Neuron (in vitro differentiated cells): ENCODE measurements around the gene RNF10.
"Not testable (repeated sequence)": the region's sequence is repeated elsewhere in the genome, so short reads cannot be mapped to it uniquely, and the experiment has no call there.

Experiments
- H2AFZ ChIP-seq: one replicate; pipeline ENCODE4 v1.6.1; 2013; ENCODE audit warnings: low read depth, mild to moderate bottlenecking, inconsistent platforms, low read length, moderate library complexity
- H3K27me3 ChIP-seq: one replicate; pipeline ENCODE4 v1.6.1; 2013; ENCODE audit warnings: low read length; ENCODE audit not compliant: insufficient read depth
- H3K36me3 ChIP-seq: one replicate; pipeline ENCODE4 v1.6.1; 2013; ENCODE audit warnings: low read length; ENCODE audit not compliant: insufficient read depth
- H3K4me1 ChIP-seq: one replicate; pipeline ENCODE4 v1.6.1; 2013; ENCODE audit warnings: low read length; ENCODE audit not compliant: insufficient read depth
- H3K4me3 ChIP-seq: 2 replicates; pipeline ENCODE4 v1.5.1; 2013; ENCODE audit warnings: mild to moderate bottlenecking, low read length, moderate library complexity
- H3K9me3 ChIP-seq: one replicate; pipeline ENCODE4 v1.6.1; 2013; ENCODE audit warnings: low read length

Gene RNF10

GRCh38 chr12:120588948-120589930 is 55.1 kb downstream of the RNF10 start:
- Histone ChIP-seq H3K9me3 (no peaks in the 10 kb centered on the region), H2AFZ (no peak overlapping the region), H3K4me3 (no peak overlapping the region), H3K27me3 (peaks cover 37% of the 10 kb centered on the region), H3K4me1 (peaks cover 5% of the 10 kb centered on the region), H3K36me3 (no peaks in the 10 kb centered on the region)

GRCh38 chr12:120590741-120591407 is 56.7 kb downstream of the RNF10 start:
- no peaks in the 10 kb centered on the region for H3K9me3 ChIP-seq
- peaks cover 5% of the 10 kb centered on the region for H3K4me1 ChIP-seq
- H3K27me3 ChIP-seq = peaks cover 28% of the 10 kb centered on the region
- no peak overlapping the region for H2AFZ ChIP-seq
- no peaks in the 10 kb centered on the region for H3K36me3 ChIP-seq
- no peak overlapping the region for H3K4me3 ChIP-seq

- Histone ChIP-seq H3K9me3 (no peaks in the 10 kb centered on the region), H3K36me3 (no peaks in the 10 kb centered on the region), H2AFZ (no peak overlapping the region), H3K4me1 (no peaks in the 10 kb centered on the region), H3K27me3 (peaks cover 22% of the 10 kb centered on the region), H3K4me3 (no peak overlapping the region)
These were observed 58.2 kb downstream of the RNF10 start for GRCh38 chr12:120592121-120593049.

GRCh38 chr12:120596901-120597300 is 62.7 kb downstream of the RNF10 start:
- no peak overlapping the region for H2AFZ ChIP-seq
- peaks cover 17% of the 10 kb centered on the region for H3K27me3 ChIP-seq
- H3K4me1 ChIP-seq = peaks cover 14% of the 10 kb centered on the region
- no peaks in the 10 kb centered on the region for H3K9me3 ChIP-seq
- H3K4me3 ChIP-seq = no peak overlapping the region
- H3K36me3 ChIP-seq = no peaks in the 10 kb centered on the region

GRCh38 chr12:120597861-120598260 is 63.7 kb downstream of the RNF10 start:
- Histone ChIP-seq H3K36me3 (no peaks in the 10 kb centered on the region), H3K4me3 (no peak overlapping the region), H3K9me3 (no peaks in the 10 kb centered on the region), H2AFZ (no peak overlapping the region), H3K27me3 (peaks cover 17% of the 10 kb centered on the region), H3K4me1 (peaks cover 14% of the 10 kb centered on the region)

- H2AFZ ChIP-seq = no peak overlapping the region
- no peaks in the 10 kb centered on the region for H3K9me3 ChIP-seq
- peaks cover 16% of the 10 kb centered on the region for H3K27me3 ChIP-seq
- H3K36me3 ChIP-seq = no peaks in the 10 kb centered on the region
- peaks cover 14% of the 10 kb centered on the region for H3K4me1 ChIP-seq
- no peak overlapping the region for H3K4me3 ChIP-seq
These were observed 64.7 kb downstream of the RNF10 start for GRCh38 chr12:120598674-120599463.

GRCh38 chr12:120599672-120600552 is 65.8 kb downstream of the RNF10 start:
- Histone ChIP-seq H3K9me3 (no peaks in the 10 kb centered on the region), H3K36me3 (no peaks in the 10 kb centered on the region), H3K27me3 (peaks cover 10% of the 10 kb centered on the region), H3K4me1 (peaks cover 14% of the 10 kb centered on the region), H2AFZ (no peak overlapping the region), H3K4me3 (no peak overlapping the region)

GRCh38 chr12:120602416-120602815 is 68.3 kb downstream of the RNF10 start:
- not testable (repeated sequence) for H2AFZ ChIP-seq, H3K9me3 ChIP-seq, H3K4me3 ChIP-seq, H3K36me3 ChIP-seq
- peaks cover 10% of the 10 kb centered on the region for H3K27me3 ChIP-seq
- H3K4me1 ChIP-seq = peaks cover 14% of the 10 kb centered on the region

- no peaks in the 10 kb centered on the region for H3K4me1 ChIP-seq
- no peak overlapping the region for H2AFZ ChIP-seq
- peaks cover 6% of the 10 kb centered on the region for H3K27me3 ChIP-seq
- H3K9me3 ChIP-seq = no peaks in the 10 kb centered on the region
- H3K36me3 ChIP-seq = no peaks in the 10 kb centered on the region
- H3K4me3 ChIP-seq = no peak overlapping the region
These were observed 76.4 kb downstream of the RNF10 start for GRCh38 chr12:120610560-120610959.

- H3K4me3 ChIP-seq, H3K36me3 ChIP-seq, H2AFZ ChIP-seq, H3K4me1 ChIP-seq, H3K27me3 ChIP-seq, H3K9me3 ChIP-seq: not testable (repeated sequence)
These were observed 77.4 kb downstream of the RNF10 start for GRCh38 chr12:120611534-120611933.

GRCh38 chr12:120614848-120615247 is 80.7 kb downstream of the RNF10 start:
- H3K36me3 ChIP-seq = no peaks in the 10 kb centered on the region
- H3K4me1 ChIP-seq = no peaks in the 10 kb centered on the region
- peaks cover 5% of the 10 kb centered on the region for H3K27me3 ChIP-seq
- no peaks in the 10 kb centered on the region for H3K9me3 ChIP-seq
- no peak overlapping the region for H3K4me3 ChIP-seq
- H2AFZ ChIP-seq = no peak overlapping the region
